Skeletal muscle satellite cell (primary cell): ENCODE results near the gene BANF1.

Experiments
- H3K27me3 ChIP-seq: 2 replicates; pipeline ENCODE4 v1.7.0; 2013; ENCODE audit warnings: low read length; ENCODE audit not compliant: control insufficient read depth, insufficient read depth
- H3K36me3 ChIP-seq: 2 replicates; pipeline ENCODE4 v1.7.0; 2013; ENCODE audit warnings: mild to moderate bottlenecking, control low read depth, low read length; ENCODE audit not compliant: insufficient read depth
- H3K4me1 ChIP-seq: 2 replicates; pipeline ENCODE4 v1.7.0; 2013; ENCODE audit warnings: low read length; ENCODE audit not compliant: control insufficient read depth, insufficient read depth
- H3K4me2 ChIP-seq: 2 replicates; pipeline ENCODE4 v1.7.0; 2013; ENCODE audit warnings: mild to moderate bottlenecking, low read length
- H3K4me3 ChIP-seq: 2 replicates; pipeline ENCODE4 v1.7.0; 2013; ENCODE audit warnings: low read length
- H3K9ac ChIP-seq: 2 replicates; pipeline ENCODE4 v1.7.0; 2013; ENCODE audit warnings: mild to moderate bottlenecking, low read depth, low read length, moderate library complexity
- H3K9me3 ChIP-seq: replicated peaks from 2 replicates; pipeline ENCODE4 v1.7.0; 2013; ENCODE audit warnings: mild to moderate bottlenecking, control low read depth, low read length

The BANF1 gene

DNA sequence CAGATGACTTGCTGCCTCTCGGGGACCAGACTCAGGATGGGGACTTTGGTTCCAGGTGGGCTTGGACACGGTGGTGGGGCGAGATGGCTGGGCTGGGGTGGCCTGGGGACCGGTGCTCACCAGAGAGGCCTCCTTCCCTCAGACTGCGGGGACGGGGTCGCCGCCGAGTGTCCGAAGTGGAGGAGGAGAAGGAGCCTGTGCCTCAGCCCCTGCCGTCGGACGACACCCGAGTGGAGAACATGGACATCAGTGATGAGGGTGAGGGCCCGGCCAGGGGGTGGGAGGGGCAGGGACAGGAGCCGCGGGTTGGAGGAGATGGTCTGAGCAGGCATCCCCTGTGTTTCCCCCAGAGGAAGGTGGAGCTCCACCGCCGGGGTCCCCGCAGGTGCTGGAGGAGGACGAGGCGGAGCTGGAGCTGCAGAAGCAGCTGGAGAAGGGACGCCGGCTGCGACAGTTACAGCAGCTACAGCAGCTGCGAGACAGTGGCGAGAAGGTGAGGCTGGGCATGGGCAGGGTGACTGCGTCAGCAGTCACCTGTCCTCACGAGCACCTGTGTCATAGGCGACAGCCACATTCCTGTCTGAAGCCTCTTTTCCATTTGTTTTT lies 34.9 kb upstream of the BANF1 start:
- no peak overlapping the region for H3K4me2 ChIP-seq
- peaks cover 12% of the 10 kb centered on the region for H3K4me1 ChIP-seq
- peaks cover 63% of the 10 kb centered on the region for H3K36me3 ChIP-seq
- H3K27me3 ChIP-seq = no peaks in the 10 kb centered on the region
- no peaks in the 10 kb centered on the region for H3K9me3 ChIP-seq
- no peak overlapping the region for H3K4me3 ChIP-seq
- H3K9ac ChIP-seq = no peak overlapping the region

DNA sequence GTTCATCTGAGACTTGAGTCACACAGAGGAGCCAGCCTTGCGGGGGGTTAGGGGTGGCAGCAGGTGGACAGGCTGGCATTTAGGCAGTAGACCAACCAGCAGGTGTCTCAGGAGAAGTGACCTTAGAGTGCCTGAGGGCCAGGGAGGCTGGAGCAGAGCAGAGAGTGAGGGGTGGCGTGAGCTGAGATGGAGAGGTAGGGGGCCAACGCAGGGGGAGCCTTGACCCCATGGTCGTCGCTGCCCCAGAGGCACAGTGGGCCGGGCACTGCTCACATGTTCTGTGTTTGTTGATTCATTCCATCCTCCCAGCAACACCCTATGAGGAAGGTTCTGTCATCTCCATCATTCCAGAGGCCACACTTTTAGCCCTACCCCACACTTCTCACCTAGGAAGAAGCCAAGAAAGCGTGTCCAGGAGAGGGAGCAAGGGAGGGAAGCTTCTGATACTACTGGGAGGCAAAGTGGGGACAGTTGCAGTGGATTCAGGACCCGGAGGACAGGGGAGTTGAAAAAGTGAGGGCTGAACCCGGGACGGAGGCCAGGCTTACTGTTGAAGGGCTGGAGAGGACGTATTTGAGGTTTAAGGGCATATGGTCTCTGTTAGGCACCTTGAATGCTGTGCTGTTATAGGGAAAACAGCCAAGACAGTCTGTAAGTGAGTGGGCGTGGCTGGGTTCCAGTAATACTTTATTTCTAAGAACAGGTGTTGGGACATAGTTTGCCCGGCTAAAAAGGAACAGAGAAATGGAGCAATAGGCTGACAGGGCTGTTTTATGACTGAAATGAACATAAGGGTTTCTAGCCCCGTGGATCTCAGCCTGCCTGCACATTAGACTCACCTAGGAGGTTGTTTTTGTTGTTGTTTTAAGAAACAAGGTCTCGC lies 33.5 kb upstream of the BANF1 start:
- peaks cover 71% of the 10 kb centered on the region for H3K36me3 ChIP-seq
- no peaks in the 10 kb centered on the region for H3K9me3 ChIP-seq
- no peak overlapping the region for H3K9ac ChIP-seq
- H3K4me2 ChIP-seq = no peak overlapping the region
- H3K4me1 ChIP-seq = peaks cover 7% of the 10 kb centered on the region
- no peaks in the 10 kb centered on the region for H3K27me3 ChIP-seq
- H3K4me3 ChIP-seq = no peak overlapping the region

DNA sequence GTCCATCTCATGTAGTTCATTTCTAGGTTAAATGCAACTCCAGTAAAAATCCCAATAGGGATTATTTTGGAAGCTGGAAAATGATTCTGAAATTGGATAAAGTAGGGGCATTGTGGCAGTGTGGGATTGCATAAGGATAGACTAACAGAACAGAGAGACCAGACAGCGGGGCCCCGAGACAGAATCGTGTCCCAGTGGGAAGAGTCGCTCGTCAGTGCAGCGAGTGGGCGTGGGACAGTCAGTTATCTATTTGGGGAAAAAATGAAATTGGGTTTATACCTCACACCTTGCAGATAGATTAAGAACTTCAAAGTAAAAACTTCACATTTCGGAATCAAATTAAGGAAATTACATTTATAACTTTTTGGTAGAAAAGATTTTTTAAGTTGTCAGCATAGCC lies 30.2 kb upstream of the BANF1 start:
- H3K9me3 ChIP-seq = no peaks in the 10 kb centered on the region
- no peak overlapping the region for H3K4me2 ChIP-seq
- H3K36me3 ChIP-seq = peaks cover 52% of the 10 kb centered on the region
- H3K4me3 ChIP-seq = no peak overlapping the region
- peaks cover 6% of the 10 kb centered on the region for H3K4me1 ChIP-seq
- H3K27me3 ChIP-seq = no peaks in the 10 kb centered on the region
- no peak overlapping the region for H3K9ac ChIP-seq

DNA sequence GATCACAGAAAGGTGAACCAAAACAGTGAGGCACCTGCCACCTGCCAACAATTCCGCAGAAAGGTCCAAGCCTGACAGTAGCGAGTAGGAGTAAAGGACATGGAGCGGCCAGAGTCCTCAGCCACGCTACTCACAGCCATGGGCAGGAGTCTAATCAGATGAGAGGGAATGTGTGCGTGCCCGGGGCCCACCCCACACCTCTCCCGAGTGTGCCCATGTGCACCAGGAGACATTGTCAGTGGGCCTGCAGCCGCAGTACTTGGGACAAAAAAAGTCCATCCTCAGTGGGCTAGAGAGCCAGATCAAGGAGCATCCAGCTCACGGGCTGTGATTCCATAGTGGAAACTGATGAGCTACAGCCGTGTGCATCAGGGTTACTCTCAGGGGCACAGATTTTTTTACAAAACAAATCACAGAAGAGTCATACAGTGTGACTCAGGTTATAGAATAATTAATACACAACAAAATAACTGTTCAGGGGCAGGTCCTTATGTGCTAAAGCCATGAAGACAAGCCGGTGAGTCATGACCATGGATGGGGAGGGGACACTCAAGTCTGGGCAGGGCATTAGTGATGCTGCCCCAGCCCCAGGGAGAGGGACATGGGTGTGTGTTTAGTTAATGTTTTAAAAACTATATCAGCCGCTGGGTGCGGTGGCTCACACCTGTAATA lies 28.7 kb upstream of the BANF1 start:
- H3K4me2 ChIP-seq = no peak overlapping the region
- H3K4me1 ChIP-seq = peaks cover 6% of the 10 kb centered on the region
- H3K27me3 ChIP-seq = no peaks in the 10 kb centered on the region
- H3K4me3 ChIP-seq = no peak overlapping the region
- peaks cover 57% of the 10 kb centered on the region for H3K36me3 ChIP-seq
- no peak overlapping the region for H3K9ac ChIP-seq
- no peaks in the 10 kb centered on the region for H3K9me3 ChIP-seq

DNA sequence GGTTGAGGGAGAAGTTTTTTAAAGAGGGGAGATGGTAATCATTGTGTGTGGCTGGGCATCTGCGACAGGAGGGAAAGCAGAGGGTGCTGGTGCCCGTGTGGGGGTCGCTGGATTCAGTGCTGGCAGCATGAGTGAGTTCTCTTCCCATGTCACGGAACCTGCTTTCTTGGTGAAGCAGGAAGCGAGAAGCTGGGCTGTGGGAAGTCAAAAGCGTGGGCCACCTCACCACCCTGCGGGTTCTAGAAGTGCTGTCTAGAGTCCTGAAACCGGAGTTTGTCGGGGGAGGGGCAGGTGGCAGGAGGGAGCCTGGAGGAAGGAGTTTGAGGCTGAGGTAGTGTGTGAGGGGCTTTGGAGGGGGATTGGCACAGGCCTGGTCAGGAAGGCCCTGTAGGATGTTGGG lies 26.5 kb upstream of the BANF1 start:
- Histone ChIP-seq H3K36me3 (peaks cover 46% of the 10 kb centered on the region), H3K4me2 (no peak overlapping the region), H3K4me1 (peaks cover 6% of the 10 kb centered on the region)

DNA sequence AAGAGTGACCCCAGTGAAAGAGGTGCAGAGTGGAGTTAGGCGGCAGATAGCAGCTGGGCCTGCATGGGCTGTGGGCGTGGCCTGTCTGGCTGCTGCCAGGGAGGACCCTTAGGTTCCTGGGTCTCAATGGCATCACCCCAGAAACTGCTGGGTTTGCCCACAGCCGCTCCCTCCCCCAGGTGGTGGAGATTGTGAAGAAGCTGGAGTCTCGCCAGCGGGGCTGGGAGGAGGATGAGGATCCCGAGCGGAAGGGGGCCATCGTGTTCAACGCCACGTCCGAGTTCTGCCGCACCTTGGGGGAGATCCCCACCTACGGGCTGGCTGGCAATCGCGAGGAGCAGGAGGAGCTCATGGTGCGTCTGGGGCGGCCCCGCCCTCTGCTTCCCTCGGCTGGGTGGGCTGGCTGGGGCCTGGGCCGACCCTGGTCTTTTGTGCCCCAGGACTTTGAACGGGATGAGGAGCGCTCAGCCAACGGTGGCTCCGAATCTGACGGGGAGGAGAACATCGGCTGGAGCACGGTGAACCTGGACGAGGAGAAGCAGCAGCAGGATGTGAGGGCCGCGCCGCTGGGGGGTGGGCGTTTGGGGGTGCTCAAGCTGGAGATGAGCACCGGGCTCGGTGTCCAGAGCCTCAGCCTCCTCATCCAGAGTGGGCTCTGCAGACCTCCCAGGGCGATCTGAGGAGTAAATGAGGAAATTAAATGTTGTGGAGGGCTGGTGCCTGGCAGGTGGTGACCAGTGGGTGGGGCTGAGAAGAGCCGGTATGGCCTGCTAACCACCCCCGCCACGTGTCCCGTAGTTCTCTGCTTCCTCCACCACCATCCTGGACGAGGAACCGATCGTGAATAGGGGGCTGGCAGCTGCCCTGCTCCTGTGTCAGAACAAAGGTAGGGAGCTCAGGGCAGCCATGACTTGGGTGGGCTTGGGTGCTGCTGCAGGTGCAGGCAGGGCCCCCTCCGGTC lies 25.8 kb upstream of the BANF1 start:
- Histone ChIP-seq H3K4me2 (no peak overlapping the region), H3K9ac (no peak overlapping the region), H3K27me3 (no peaks in the 10 kb centered on the region), H3K4me1 (peaks cover 6% of the 10 kb centered on the region), H3K36me3 (peaks cover 46% of the 10 kb centered on the region), H3K4me3 (no peak overlapping the region), H3K9me3 (no peaks in the 10 kb centered on the region)

More for the DNA sequence above, 26.5 kb upstream of the BANF1 start:
- no peak overlapping the region for H3K9ac ChIP-seq
- no peaks in the 10 kb centered on the region for H3K27me3 ChIP-seq
- H3K4me3 ChIP-seq = no peak overlapping the region
- H3K9me3 ChIP-seq = no peaks in the 10 kb centered on the region

DNA sequence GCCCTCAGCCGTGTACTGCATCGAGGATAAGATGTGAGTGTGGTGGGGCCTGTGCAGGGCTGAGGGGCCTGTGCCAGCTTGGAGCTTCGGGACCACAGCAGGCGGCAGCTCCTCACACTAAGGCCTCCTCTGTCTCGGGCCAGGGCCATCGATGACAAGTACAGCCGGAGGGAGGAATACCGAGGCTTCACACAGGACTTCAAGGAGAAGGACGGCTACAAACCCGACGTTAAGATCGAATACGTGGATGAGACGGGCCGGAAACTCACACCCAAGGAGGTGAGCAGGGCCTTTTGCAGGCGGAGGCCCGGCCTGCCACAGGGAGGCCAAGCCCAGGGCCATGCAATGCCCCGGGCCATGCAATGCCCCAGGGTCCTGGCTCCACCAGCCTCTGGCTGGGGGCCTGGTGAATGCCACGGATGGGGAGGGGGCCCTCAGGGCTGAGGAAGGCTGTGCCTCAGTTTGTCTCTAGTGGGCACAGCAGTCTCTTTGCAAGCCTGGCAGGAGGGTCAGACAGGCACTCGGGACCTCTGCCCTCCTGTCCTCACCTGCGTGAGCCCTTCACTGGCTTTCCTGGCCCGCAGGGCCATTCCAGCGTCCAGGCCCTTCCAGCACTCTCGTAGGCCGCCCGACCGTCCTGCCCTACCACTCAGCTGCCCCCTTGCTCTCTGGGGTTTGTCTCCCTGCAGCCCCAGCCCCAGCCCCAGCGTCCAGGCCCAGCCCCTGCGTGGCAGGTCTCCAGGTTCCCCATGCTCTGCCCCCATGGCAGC lies 24.5 kb upstream of the BANF1 start:
- H3K4me1 ChIP-seq = peaks cover 6% of the 10 kb centered on the region
- H3K9ac ChIP-seq = no peak overlapping the region
- H3K36me3 ChIP-seq = peaks cover 38% of the 10 kb centered on the region
- no peak overlapping the region for H3K4me2 ChIP-seq
- no peaks in the 10 kb centered on the region for H3K9me3 ChIP-seq
- H3K27me3 ChIP-seq = no peaks in the 10 kb centered on the region
- no peak overlapping the region for H3K4me3 ChIP-seq

DNA sequence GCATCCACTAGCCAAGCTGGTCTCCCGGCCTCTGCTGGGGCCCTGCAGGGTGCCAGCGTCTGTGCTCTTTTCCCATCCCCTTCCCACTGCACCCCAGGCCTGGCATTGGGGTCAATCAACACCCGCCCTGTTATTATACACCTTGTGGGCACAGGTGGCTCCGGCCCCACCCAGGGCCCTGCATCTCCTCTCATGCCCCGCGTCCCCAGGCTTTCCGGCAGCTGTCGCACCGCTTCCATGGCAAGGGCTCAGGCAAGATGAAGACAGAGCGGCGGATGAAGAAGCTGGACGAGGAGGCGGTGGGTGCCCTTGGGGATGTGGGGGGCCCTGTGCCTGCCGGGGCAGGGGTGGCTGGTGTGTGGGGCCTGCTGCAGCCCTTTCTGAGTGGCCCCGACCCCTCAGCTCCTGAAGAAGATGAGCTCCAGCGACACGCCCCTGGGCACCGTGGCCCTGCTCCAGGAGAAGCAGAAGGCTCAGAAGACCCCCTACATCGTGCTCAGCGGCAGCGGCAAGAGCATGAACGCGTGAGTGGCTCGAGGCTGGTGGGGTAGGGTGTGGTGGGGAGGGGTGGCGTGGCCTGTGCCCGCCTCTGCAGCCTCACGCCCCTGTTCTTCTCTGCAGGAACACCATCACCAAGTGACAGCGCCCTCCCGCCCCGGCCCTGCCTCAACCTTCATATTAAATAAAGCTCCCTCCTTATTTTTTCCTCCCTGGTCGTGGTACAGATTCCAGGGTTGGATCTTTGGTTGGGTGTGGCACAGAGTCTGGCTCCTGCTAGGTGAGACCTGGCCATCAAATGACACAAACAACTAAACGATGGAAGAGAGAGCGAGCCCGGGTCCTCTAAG lies 23.7 kb upstream of the BANF1 start:
- no peaks in the 10 kb centered on the region for H3K27me3 ChIP-seq
- peaks cover 2% of the 10 kb centered on the region for H3K4me1 ChIP-seq
- H3K4me3 ChIP-seq = no peak overlapping the region
- H3K4me2 ChIP-seq = no peak overlapping the region
- peaks cover 32% of the 10 kb centered on the region for H3K36me3 ChIP-seq
- H3K9ac ChIP-seq = no peak overlapping the region
- H3K9me3 ChIP-seq = no peaks in the 10 kb centered on the region

DNA sequence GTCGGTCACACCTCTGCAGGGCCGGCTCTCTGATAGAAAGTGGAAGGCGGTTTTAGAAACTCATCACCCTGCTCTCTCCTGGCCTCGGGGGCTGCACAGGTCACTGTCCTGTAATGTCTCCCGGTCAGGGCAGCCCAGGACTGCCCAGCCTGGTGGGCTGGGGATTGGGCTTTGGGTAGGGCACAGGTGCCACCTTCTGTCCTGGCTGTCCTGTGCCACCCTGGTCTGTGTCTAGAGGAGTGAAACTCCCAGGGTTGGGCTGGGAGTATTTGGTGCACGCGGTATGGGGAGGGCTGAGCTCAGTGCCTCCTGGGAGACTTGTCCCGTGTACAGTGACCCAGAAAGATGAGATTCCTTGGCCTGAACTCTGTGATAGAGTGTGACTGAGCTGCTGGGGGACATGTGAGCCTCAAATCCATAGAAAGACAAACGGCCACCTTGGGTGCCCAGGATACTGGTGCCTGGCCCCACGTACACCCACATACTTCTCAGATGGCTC lies 23.0 kb upstream of the BANF1 start:
- no peaks in the 10 kb centered on the region for H3K9me3 ChIP-seq
- no peaks in the 10 kb centered on the region for H3K4me1 ChIP-seq
- peaks cover 30% of the 10 kb centered on the region for H3K36me3 ChIP-seq
- no peak overlapping the region for H3K9ac ChIP-seq
- no peak overlapping the region for H3K4me3 ChIP-seq
- H3K27me3 ChIP-seq = no peaks in the 10 kb centered on the region
- H3K4me2 ChIP-seq = no peak overlapping the region
